Measurements from ENCODE around the gene STAU1. TPM values are rescaled to one million over a fixed set of nuclear protein-coding genes. Genes with fewer than 3 reads are reported as not detected.
A peak's percentile ranks its signal among the peaks of the same experiment; 100 is the strongest.
"Not testable (repeated sequence)": the region's sequence is repeated elsewhere in the genome, so short reads cannot be mapped to it uniquely, and the experiment has no call there.

The STAU1 gene
- total and polyA plus RNA-seq, 9 donors: 29.1 to 68.5 (median 54.5) TPM

DNA sequence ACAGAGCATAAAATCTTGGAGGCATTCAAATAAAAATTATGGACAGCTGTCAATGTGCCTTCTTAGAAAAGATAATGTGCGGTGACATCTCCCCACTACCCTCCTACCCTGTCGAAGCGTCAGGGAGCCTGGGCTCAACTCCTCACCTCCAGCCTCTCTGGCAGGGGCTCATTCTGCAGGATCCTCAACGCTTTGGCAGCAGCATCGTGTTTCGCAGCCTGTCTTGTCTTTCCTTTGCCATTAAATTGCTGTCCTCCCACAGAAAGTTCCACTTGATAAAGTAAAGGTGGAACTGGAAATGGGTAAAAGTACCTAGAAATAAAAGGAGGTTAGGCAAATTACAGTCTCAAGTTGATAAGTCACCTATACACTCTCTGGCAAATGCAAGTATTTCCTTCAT is 36.7 kb downstream of the STAU1 start:
- no peak overlapping the region for H3K27ac ChIP-seq (ENCODE audit: low read length)
- H3K4me3 ChIP-seq (ENCODE audit: low read length): no peak overlapping the region
- H3K27me3 ChIP-seq (ENCODE audit: control insufficient read depth, insufficient read depth, low read length): no peaks in the 10 kb centered on the region
- WGBS (ENCODE audit: insufficient coverage): 100% methylated on average over 2 of the region's 6 CpGs
- H3K4me1 ChIP-seq (ENCODE audit: control insufficient read depth, insufficient read depth, low read length): no peaks in the 10 kb centered on the region
- H3K9me3 ChIP-seq (replicated peaks; ENCODE audit: control insufficient read depth, low read depth, low read length): no peaks in the 10 kb centered on the region
- DNase-seq: no peak
- peaks cover 33% of the 10 kb centered on the region for H3K36me3 ChIP-seq (ENCODE audit: control insufficient read depth, insufficient read depth, low read length)

DNA sequence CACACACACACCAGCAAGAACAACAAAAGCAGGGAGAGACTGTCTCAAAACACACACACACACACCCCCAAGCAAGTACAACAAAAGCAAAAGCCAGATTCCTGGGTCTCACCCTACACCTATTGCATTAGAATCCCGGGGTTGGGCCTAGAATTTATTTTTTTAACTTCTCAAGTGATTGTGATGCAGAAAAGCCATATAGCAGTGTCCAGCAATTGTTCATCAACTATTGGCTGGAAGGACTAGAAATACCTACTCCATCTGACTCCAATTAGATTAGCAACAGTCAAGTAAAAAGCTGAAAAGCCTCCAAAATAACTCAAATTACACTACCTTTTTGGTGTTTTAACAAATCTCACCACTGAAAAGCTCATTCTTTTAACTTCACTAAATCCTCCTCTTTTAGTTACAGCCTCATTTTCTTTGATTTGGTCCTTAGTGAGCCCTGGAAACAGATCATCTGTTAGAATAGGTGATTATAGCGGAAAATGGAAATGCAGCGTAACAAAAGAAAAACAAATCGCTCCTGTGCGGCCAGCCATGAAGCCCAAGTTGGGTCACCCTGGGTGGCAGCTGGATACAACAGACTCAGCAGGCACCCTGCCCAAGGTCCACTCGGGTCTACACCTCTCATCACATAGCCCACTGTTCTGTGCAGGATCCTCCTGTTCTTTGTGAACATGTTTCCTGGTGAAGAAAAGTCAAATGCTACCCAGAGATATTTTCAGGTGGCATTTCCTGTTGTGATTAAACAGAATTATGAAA is 38.7 kb downstream of the STAU1 start:
- H3K27me3 ChIP-seq (ENCODE audit: control insufficient read depth, insufficient read depth, low read length): no peaks in the 10 kb centered on the region
- WGBS (ENCODE audit: insufficient coverage): 94% methylated on average over 3 of the region's 6 CpGs
- no peak overlapping the region for H3K27ac ChIP-seq (ENCODE audit: low read length)
- H3K4me3 ChIP-seq (ENCODE audit: low read length): no peak overlapping the region
- no peaks in the 10 kb centered on the region for H3K9me3 ChIP-seq (replicated peaks; ENCODE audit: control insufficient read depth, low read depth, low read length)
- peaks cover 40% of the 10 kb centered on the region for H3K36me3 ChIP-seq (ENCODE audit: control insufficient read depth, insufficient read depth, low read length)
- no peak for DNase-seq
- H3K4me1 ChIP-seq (ENCODE audit: control insufficient read depth, insufficient read depth, low read length): no peaks in the 10 kb centered on the region

DNA sequence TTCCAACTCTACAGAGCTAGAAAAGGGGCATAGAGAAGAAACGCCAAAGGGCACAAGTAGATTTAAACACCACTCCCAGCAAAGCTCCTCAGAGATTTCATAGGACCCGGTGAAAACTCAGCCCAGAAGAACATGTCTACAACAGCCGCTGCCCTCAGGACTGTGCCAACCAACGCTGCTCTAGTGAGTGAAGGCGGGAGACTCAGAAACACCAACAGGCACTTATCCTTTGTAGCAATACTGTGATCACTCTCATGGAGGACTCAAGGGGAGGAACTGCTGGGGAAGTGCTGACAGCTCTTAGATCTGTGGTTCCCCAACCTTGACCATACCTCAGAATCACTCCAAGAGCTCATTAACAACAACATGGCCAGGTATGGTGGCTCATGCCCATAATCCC is 39.5 kb downstream of the STAU1 start:
- DNase-seq: no peak
- H3K27ac ChIP-seq (ENCODE audit: low read length): no peak overlapping the region
- 90% methylated on average over 2 of the region's 5 CpGs for WGBS (ENCODE audit: insufficient coverage)
- H3K9me3 ChIP-seq (replicated peaks; ENCODE audit: control insufficient read depth, low read depth, low read length): no peaks in the 10 kb centered on the region
- no peak overlapping the region for H3K4me3 ChIP-seq (ENCODE audit: low read length)
- H3K4me1 ChIP-seq (ENCODE audit: control insufficient read depth, insufficient read depth, low read length): no peaks in the 10 kb centered on the region
- H3K36me3 ChIP-seq (ENCODE audit: control insufficient read depth, insufficient read depth, low read length): peaks cover 40% of the 10 kb centered on the region
- no peaks in the 10 kb centered on the region for H3K27me3 ChIP-seq (ENCODE audit: control insufficient read depth, insufficient read depth, low read length)

DNA sequence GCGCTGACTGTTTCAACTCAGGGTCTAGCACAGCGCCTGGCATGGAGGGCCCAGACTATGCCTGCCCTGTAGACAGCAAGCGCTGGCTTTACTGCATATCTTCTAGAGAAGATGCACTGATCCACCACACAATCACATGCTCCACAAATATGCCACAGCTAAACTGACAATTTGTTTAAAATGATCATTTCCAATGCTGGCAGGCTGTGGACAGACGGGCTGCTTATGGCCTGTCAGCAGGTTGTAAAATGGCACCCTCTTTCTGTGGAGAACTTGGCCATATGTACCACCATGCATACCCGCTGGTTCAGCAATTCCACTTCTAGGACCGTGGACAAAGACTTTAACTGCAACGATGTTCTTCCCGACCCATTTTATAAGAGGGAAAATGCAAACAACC is 40.8 kb downstream of the STAU1 start:
- Histone ChIP-seq H3K27me3 (ENCODE audit: control insufficient read depth, insufficient read depth, low read length) (no peaks in the 10 kb centered on the region), H3K4me1 (ENCODE audit: control insufficient read depth, insufficient read depth, low read length) (no peaks in the 10 kb centered on the region), H3K27ac (ENCODE audit: low read length) (no peak overlapping the region), H3K9me3 (replicated peaks; ENCODE audit: control insufficient read depth, low read depth, low read length) (no peaks in the 10 kb centered on the region), H3K4me3 (ENCODE audit: low read length) (no peak overlapping the region), H3K36me3 (ENCODE audit: control insufficient read depth, insufficient read depth, low read length) (peaks cover 46% of the 10 kb centered on the region)
- DNase-seq: no peak
- 96% methylated on average over 3 of the region's 8 CpGs for WGBS (ENCODE audit: insufficient coverage)

DNA sequence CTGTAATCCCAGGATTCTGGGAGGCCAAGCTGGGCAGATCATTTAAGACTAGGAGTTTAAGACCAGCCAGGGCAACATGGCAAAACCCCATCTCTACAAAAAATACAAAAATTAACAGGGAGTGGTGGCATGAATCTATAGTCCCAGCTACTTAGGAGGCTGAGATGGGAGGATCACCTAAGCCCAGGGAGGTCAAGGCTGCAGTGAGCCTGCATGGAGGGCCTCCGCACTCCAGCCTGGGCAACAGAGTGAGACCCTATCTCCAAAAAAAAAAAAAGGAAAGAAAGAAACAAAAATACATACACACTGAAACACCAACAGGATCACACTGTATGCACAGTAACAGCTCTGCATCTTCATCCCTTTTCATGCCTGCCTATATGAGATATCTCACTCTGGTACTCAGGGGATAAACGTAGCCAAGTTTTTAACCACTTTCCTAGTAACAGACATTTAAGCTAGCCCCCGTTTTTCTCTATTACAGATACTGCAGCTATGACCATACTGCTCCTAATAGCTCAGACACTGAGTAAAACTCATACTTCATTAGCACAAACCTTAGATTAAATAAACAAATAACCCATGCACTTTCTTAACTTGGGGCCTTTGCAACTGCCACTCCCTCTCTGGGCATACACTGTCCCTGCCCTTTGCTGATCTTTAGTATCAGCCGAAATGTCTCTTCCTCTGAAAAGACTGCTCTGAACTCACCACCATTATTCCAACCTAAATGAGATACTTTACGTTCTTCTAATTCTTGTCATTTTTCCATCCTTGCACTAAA is 41.5 kb downstream of the STAU1 start:
- H3K27ac ChIP-seq (ENCODE audit: low read length): no peak overlapping the region
- H3K9me3 ChIP-seq (replicated peaks; ENCODE audit: control insufficient read depth, low read depth, low read length): no peaks in the 10 kb centered on the region
- H3K27me3 ChIP-seq (ENCODE audit: control insufficient read depth, insufficient read depth, low read length): no peaks in the 10 kb centered on the region
- H3K4me1 ChIP-seq (ENCODE audit: control insufficient read depth, insufficient read depth, low read length): no peaks in the 10 kb centered on the region
- no peak overlapping the region for H3K4me3 ChIP-seq (ENCODE audit: low read length)
- no peak for DNase-seq
- WGBS (ENCODE audit: insufficient coverage): 74% methylated on average over 3 of the region's 5 CpGs
- H3K36me3 ChIP-seq (ENCODE audit: control insufficient read depth, insufficient read depth, low read length): peaks cover 44% of the 10 kb centered on the region

DNA sequence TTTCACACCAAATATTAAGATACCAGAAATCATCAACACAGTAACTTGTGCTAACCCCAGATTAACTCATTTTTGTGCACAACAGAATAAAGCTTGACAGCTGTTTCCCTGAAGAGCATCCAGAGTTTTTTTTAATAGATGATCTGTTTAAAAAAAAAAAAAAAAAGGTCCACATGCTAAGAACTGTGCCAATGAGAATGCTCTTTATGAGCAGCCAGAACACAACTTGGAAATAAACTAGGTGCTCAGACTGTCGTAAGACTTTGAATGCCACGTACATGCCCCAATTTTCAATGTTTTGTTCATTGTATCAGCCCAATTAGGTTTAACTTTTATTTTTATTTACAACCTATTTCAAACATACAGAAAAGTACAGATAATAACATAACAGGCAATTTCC is 47.3 kb downstream of the STAU1 start:
- H3K27me3 ChIP-seq (ENCODE audit: control insufficient read depth, insufficient read depth, low read length): no peaks in the 10 kb centered on the region
- H3K4me3 ChIP-seq (ENCODE audit: low read length): no peak overlapping the region
- H3K4me1 ChIP-seq (ENCODE audit: control insufficient read depth, insufficient read depth, low read length): peaks cover 2% of the 10 kb centered on the region
- H3K36me3 ChIP-seq (ENCODE audit: control insufficient read depth, insufficient read depth, low read length): peaks cover 18% of the 10 kb centered on the region
- peak; percentile 11 for DNase-seq
- H3K9me3 ChIP-seq (replicated peaks; ENCODE audit: control insufficient read depth, low read depth, low read length): no peaks in the 10 kb centered on the region
- no peak overlapping the region for H3K27ac ChIP-seq (ENCODE audit: low read length)
- WGBS (ENCODE audit: insufficient coverage): 75% methylated on average over 2 of the region's 2 CpGs

DNA sequence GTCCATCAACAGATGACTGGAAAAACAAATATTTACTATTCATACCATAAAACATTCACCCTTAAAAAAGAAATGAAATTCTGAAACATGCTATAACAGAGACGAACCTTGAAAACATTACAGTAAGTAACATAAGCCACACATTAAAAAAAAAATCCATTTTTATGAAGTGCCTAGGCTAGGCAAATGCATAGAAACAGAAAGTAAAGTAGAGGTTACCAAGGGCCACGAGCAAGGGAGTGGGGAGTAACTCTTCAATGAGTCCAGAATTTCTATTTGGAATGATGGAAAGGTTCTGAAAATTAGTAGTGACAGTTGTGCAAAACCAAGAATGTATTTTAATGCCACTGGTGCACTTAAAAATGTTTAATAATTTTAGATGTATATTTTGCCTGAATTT is 47.7 kb downstream of the STAU1 start:
- DNase-seq: no peak
- Histone ChIP-seq H3K4me3 (ENCODE audit: low read length) (no peak overlapping the region), H3K27me3 (ENCODE audit: control insufficient read depth, insufficient read depth, low read length) (no peaks in the 10 kb centered on the region), H3K36me3 (ENCODE audit: control insufficient read depth, insufficient read depth, low read length) (peaks cover 15% of the 10 kb centered on the region), H3K27ac (ENCODE audit: low read length) (no peak overlapping the region), H3K4me1 (ENCODE audit: control insufficient read depth, insufficient read depth, low read length) (peaks cover 2% of the 10 kb centered on the region), H3K9me3 (replicated peaks; ENCODE audit: control insufficient read depth, low read depth, low read length) (no peaks in the 10 kb centered on the region)
- WGBS (ENCODE audit: insufficient coverage): 50% methylated on average over 1 of the region's 2 CpGs

DNA sequence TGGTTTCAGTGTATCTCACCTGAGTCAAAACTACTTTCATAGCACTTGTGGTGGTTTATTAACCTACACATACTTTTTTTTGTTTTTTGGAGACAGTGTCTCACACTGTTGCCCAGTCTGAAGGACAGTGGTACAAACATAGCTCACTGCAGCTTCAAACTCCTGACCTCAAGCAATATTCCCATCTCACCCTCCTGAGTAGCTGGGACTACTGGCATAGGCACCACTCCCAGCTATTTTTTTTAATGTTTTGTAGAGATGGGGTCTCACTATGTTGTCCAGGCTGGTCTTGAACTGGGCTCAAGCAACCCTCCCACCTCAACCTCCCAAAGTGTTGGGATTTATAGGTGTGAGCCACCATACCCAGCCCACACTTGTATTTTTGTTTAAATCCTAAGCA is 49.7 kb downstream of the STAU1 start:
- Histone ChIP-seq H3K36me3 (ENCODE audit: control insufficient read depth, insufficient read depth, low read length) (peaks cover 30% of the 10 kb centered on the region), H3K27me3 (ENCODE audit: control insufficient read depth, insufficient read depth, low read length) (no peaks in the 10 kb centered on the region), H3K9me3 (replicated peaks; ENCODE audit: control insufficient read depth, low read depth, low read length) (no peaks in the 10 kb centered on the region), H3K4me1 (ENCODE audit: control insufficient read depth, insufficient read depth, low read length) (peaks cover 2% of the 10 kb centered on the region), H3K4me3 (ENCODE audit: low read length) (no peak overlapping the region), H3K27ac (ENCODE audit: low read length) (no peak overlapping the region)
- DNase-seq: no peak

DNA sequence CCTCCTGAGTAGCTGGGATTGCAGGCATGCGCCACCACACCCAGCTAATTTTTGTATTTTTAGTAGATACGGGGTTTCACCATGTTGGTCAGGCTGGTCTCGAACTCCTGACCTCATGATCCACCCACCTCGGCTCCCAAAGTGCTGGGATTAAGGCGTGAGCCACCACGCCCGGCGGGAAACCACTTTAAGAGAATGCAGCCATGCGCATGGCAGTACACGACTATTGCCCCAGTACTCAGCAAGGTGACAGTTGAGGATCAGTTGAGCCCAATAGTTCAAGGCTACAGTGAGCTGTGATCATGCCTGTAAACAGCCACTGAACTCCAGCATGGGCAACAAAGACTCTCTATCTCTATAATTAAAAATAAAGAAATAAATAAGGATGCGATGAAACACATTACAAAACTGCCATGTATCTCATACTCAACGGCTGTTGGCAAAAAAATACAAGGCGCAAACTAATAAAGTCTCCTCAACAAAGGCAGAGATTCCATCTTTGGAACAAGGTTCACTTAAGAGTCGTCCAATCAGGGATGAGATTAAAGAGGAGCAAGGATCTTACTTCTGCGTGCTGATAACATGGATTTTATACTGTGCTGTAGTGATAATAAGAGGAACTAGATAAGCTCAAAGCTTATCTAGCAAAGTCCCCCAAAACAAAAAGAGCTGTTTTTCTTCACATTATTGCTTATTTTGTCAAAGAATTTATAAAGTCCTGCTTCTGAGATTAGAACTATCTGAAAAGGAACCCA is 51.1 kb downstream of the STAU1 start:
- H3K4me1 ChIP-seq (ENCODE audit: control insufficient read depth, insufficient read depth, low read length): peaks cover 6% of the 10 kb centered on the region
- WGBS (ENCODE audit: insufficient coverage): 95% methylated on average over 7 of the region's 15 CpGs
- H3K27me3 ChIP-seq (ENCODE audit: control insufficient read depth, insufficient read depth, low read length): no peaks in the 10 kb centered on the region
- H3K4me3 ChIP-seq (ENCODE audit: low read length): no peak overlapping the region
- no peak overlapping the region for H3K27ac ChIP-seq (ENCODE audit: low read length)
- H3K36me3 ChIP-seq (ENCODE audit: control insufficient read depth, insufficient read depth, low read length): peaks cover 30% of the 10 kb centered on the region
- H3K9me3 ChIP-seq (replicated peaks; ENCODE audit: control insufficient read depth, low read depth, low read length): no peaks in the 10 kb centered on the region
- DNase-seq: no peak

DNA sequence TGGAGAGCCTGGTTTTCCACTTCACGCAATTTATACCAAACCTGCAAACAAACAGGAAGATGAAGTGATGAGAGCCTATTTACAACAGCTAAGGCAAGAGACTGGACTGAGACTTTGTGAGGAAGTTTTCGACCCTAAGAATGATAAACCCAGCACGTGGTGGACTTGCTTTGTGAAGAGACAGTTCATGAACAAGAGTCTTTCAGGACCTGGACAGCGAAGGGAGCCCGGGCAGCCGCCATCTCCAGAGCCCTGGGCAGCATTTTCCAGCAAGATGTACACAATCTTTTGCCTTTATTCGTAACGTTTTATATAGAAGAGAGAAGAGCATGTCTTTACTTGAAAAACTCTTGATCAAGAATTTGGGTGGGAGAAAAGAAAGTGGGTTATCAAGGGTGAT is 53.3 kb downstream of the STAU1 start:
- not testable (repeated sequence) for H3K4me3 ChIP-seq (ENCODE audit: low read length); DNase-seq
- H3K36me3 ChIP-seq (ENCODE audit: control insufficient read depth, insufficient read depth, low read length): peaks cover 34% of the 10 kb centered on the region

More for the DNA sequence above, 53.3 kb downstream of the STAU1 start:
- H3K27me3 ChIP-seq (ENCODE audit: control insufficient read depth, insufficient read depth, low read length); H3K9me3 ChIP-seq (replicated peaks; ENCODE audit: control insufficient read depth, low read depth, low read length); H3K27ac ChIP-seq (ENCODE audit: low read length); H3K4me1 ChIP-seq (ENCODE audit: control insufficient read depth, insufficient read depth, low read length): not testable (repeated sequence)
- 91% methylated on average over 7 of the region's 8 CpGs for WGBS (ENCODE audit: insufficient coverage)

Data from muscle of leg (tissue), 11 donors.